MG63 (cell line): ENCODE data around the gene C2CD5. TPM values are rescaled to one million over a fixed set of nuclear protein-coding genes. Genes with fewer than 3 reads are reported as not detected.
A peak's percentile ranks its signal among the peaks of the same experiment; 100 is the strongest.
"Not testable (repeated sequence)": the region's sequence is repeated elsewhere in the genome, so short reads cannot be mapped to it uniquely, and the experiment has no call there.

Experiments
- DNase-seq: peaks from one replicate; pipeline ENCODE4 v3.0.0-alpha.2; 2020
- H3K27me3 ChIP-seq: fragments of 250-450 bp; sonication (Bioruptor Pico); 2 replicates; pipeline ENCODE4 v1.5.1; 2020; ENCODE audit warnings: mild to moderate bottlenecking, moderate library complexity
- H3K36me3 ChIP-seq: fragments of 250-450 bp; sonication (Bioruptor Pico); 2 replicates; pipeline ENCODE4 v1.5.1; 2020; ENCODE audit warnings: mild to moderate bottlenecking, moderate library complexity
- H3K4me3 ChIP-seq: fragments of 250-450 bp; sonication (Bioruptor Pico); 2 replicates; pipeline ENCODE4 v1.5.1; 2020; ENCODE audit warnings: mild to moderate bottlenecking, moderate library complexity
- H3K9me3 ChIP-seq: fragments of 250-450 bp; sonication (Bioruptor Pico); 2 replicates; pipeline ENCODE4 v1.5.1; 2020; ENCODE audit warnings: mild to moderate bottlenecking, moderate library complexity
- total RNA-seq: library from RNA; depleted of rRNA; stranded (reverse); fragments of >200 nt; shearing (Covaris generic); gene quantifications from 2 replicates; pipeline ENCODE4 v1.2.3, GENCODE V29; 2014; ENCODE audit warnings: low replicate concordance

Gene C2CD5
- total RNA-seq, 1 experiment from 2014 or later = 13.1 TPM

GRCh38 chr12:22518060-22518719 lies 26.2 kb downstream of the C2CD5 start:
- Histone ChIP-seq H3K4me3 (no peak overlapping the region), H3K36me3 (no peaks in the 10 kb centered on the region; the same call in 1 of the 2 replicates)

DNA sequence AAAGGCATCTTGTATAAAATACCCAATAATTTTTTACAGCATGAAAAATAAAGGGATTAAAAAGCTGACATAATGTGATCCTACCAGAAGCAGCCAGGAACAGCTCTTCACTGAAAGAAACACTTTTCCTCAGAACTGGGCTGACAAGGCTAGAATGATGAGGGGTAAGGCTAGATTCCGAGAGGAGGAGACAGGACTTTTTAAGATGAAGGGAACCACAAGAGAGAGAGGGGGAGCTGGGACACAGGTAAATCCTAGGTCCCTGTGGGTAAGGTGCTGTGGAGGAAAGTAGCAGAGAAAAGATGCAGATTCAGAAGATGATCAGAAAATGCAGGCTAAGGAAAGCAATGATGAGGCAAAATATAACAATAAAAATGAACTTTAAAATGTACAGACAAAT lies 29.5 kb downstream of the C2CD5 start:
- no peak overlapping the region for H3K4me3 ChIP-seq
- H3K9me3 ChIP-seq = no peaks in the 10 kb centered on the region

More at GRCh38 chr12:22518060-22518719, 26.2 kb downstream of the C2CD5 start:
- H3K9me3 ChIP-seq = no peaks in the 10 kb centered on the region
- H3K27me3 ChIP-seq = no peaks in the 10 kb centered on the region
- DNase-seq = peak; percentile 26

GRCh38 chr12:22505826-22506225 lies 38.5 kb downstream of the C2CD5 start:
- no peak overlapping the region for H3K4me3 ChIP-seq
- H3K9me3 ChIP-seq = no peaks in the 10 kb centered on the region
- peaks cover 3% of the 10 kb centered on the region; the same call in 1 of the 2 replicates for H3K36me3 ChIP-seq
- H3K27me3 ChIP-seq = no peaks in the 10 kb centered on the region
- DNase-seq = no peak

More for the DNA sequence above, 29.5 kb downstream of the C2CD5 start:
- DNase-seq = no peak
- Histone ChIP-seq H3K27me3 (no peaks in the 10 kb centered on the region), H3K36me3 (no peaks in the 10 kb centered on the region; the same call in 1 of the 2 replicates)

GRCh38 chr12:22500100-22500499 lies 44.2 kb downstream of the C2CD5 start:
- Histone ChIP-seq H3K27me3 (no peaks in the 10 kb centered on the region), H3K9me3 (no peaks in the 10 kb centered on the region), H3K36me3 (no peaks in the 10 kb centered on the region; the same call in 1 of the 2 replicates), H3K4me3 (no peak overlapping the region)
- DNase-seq = no peak

DNA sequence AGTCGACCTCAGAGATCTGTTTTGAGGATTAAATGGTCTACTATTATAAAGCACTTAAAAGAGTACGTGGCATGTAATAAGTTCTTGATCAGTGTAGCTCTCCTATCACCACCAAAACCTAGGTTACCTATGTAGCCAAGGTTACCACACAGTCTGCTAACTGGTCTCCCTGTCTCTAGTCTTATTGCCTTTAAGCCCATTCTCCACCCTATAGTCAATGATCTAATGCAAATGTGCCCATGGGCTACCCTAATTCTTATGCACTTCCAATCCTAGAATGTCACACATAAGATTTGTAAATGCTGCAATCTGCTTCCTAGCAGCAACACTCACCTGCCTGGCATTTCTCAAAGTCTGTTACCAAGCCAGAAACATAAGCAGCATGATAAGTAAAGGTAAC lies 44.9 kb downstream of the C2CD5 start:
- DNase-seq = no peak
- Histone ChIP-seq H3K4me3 (no peak overlapping the region), H3K36me3 (no peaks in the 10 kb centered on the region; the same call in 1 of the 2 replicates), H3K27me3 (no peaks in the 10 kb centered on the region), H3K9me3 (no peaks in the 10 kb centered on the region)

- peaks cover 4% of the 10 kb centered on the region; the same call in 1 of the 2 replicates for H3K36me3 ChIP-seq
- no peak overlapping the region for H3K4me3 ChIP-seq
- no peak for DNase-seq
- H3K9me3 ChIP-seq = no peaks in the 10 kb centered on the region
- no peaks in the 10 kb centered on the region for H3K27me3 ChIP-seq
These were observed 50.0 kb downstream of the C2CD5 start for GRCh38 chr12:22494319-22494718.

GRCh38 chr12:22491034-22491433 lies 53.3 kb downstream of the C2CD5 start:
- Histone ChIP-seq H3K9me3 (no peaks in the 10 kb centered on the region), H3K27me3 (no peaks in the 10 kb centered on the region), H3K4me3 (no peak overlapping the region), H3K36me3 (peaks cover 6% of the 10 kb centered on the region)
- no peak for DNase-seq

- no peak for DNase-seq
- H3K9me3 ChIP-seq = no peaks in the 10 kb centered on the region
- peaks cover 19% of the 10 kb centered on the region for H3K36me3 ChIP-seq
- H3K4me3 ChIP-seq = no peak overlapping the region
- no peaks in the 10 kb centered on the region for H3K27me3 ChIP-seq
These were observed 55.9 kb downstream of the C2CD5 start for GRCh38 chr12:22488478-22488877.

DNA sequence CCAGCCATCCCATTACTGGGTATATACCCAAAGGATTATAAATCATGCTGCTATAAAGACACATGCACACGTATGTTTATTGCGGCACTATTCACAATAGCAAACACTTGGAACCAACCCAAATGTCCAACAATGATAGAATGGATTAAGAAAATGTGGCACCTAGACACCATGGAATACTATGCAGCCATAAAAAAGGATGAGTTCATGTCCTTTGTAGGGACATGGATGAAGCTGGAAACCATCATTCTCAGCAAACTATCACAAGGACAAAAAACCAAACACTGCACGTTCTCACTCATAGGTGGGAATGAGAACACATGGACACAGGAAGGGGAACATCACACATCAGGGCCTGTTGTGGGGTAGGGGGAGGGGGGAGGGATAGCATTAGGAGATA lies 56.7 kb downstream of the C2CD5 start:
- peaks cover 18% of the 10 kb centered on the region for H3K36me3 ChIP-seq
- not testable (repeated sequence) for DNase-seq, H3K27me3 ChIP-seq, H3K4me3 ChIP-seq, H3K9me3 ChIP-seq

DNA sequence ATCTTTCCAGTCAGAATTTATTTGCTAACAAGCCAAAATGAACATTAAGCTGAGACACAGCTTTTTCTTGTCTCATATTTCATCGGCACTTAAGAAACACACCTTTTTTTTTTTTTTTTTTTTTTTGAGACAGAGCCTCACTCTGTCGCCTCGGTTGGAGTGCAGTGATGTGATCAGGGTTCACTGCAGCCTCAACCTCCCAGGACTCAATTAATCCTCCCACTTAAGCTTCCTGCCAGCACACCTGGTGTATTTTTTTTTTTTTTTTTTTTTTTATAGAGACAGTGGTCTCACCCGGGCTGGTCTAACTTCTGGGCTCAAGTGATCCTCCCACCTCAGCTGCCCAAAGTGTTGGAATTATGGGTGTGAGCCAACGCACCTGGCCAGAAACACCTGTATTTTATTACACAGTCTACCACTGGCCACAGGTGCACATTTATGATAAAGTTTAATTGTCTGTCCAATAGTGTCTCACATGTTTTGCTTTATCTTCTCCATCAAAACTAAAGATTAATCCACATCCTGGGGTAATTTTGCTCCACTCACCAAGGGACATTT lies 62.7 kb downstream of the C2CD5 start:
- no peaks in the 10 kb centered on the region for H3K9me3 ChIP-seq
- no peak overlapping the region for H3K4me3 ChIP-seq
- H3K36me3 ChIP-seq = peaks cover 14% of the 10 kb centered on the region
- H3K27me3 ChIP-seq = no peaks in the 10 kb centered on the region
- DNase-seq = no peak

DNA sequence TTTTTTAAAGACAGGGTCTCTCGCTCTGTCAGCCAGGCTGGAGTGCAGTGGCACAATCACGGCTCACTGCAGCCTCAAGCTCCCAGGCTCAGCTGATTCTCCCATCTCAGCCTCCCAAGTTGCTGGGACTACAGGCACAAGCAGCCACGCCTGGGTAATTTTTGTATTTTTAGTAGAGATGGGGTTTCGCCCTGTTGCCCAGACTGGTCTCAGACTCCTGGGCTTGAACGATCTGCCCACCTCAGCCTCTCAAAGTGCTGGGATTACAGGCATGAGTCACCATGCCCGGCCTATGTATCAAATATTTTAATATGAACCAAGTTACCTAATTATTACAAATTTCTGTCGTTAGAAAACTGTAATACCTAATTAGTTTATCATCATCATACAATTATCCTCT lies 63.5 kb downstream of the C2CD5 start:
- H3K27me3 ChIP-seq, H3K9me3 ChIP-seq, DNase-seq, H3K4me3 ChIP-seq: not testable (repeated sequence)
- peaks cover 16% of the 10 kb centered on the region for H3K36me3 ChIP-seq

DNA sequence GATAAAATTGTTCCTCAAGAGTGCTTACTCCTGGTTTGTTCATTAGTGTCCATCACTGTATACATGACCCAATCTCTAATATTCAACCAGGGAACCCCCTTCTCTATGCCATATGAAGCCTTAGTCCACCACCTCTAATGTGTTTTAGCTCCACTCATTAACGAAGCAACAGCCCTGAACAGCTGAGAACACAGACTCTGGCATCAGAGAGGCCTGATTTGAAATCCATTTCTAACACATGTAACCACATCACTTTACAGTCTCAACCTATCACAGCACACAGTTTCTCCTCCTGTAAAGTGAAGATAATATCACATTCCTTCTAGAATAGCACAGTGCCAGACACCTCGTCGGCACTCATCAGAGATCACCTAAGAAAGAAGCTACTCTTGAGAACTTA lies 64.3 kb downstream of the C2CD5 start:
- no peak for DNase-seq
- Histone ChIP-seq H3K36me3 (peaks cover 15% of the 10 kb centered on the region), H3K27me3 (no peaks in the 10 kb centered on the region), H3K4me3 (no peak overlapping the region), H3K9me3 (no peaks in the 10 kb centered on the region)

GRCh38 chr12:22477894-22478287 lies 66.5 kb downstream of the C2CD5 start:
- Histone ChIP-seq H3K27me3 (no peaks in the 10 kb centered on the region), H3K4me3 (no peak overlapping the region)

DNA sequence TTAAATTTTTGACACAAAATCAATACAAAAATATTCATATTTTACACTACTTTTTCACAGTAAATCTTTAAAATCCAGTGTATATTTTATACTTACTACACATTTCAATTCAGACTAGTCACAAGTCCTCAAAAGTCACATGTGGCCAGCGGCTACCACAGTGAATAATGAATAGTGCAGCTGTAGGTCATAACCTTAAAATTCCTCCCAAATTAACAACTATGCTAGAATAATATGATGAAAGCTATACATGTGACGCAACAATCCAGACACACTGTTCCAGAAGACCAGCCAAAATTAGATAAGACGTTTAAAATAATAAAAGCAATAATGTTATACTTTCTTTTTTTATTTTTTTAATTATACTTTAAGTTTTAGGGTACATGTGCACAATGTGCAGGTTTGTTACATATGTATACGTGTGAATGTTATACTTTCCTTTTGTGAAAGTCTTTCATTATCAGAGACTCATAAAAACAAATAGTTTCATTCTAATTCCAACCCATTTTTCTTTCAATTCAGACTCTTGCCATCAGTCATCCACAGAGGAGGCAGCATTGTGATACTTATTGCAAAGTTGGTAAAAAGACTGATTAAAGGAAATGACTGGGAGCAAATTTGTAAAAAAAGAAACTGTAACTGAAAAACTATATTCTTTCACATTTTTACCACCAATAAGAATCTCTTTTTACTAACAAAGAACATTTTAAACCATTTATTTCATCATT lies 67.0 kb downstream of the C2CD5 start:
- no peaks in the 10 kb centered on the region for H3K27me3 ChIP-seq
- DNase-seq = no peak
- H3K36me3 ChIP-seq = peaks cover 2% of the 10 kb centered on the region; the same call in 1 of the 2 replicates
- H3K4me3 ChIP-seq = no peak overlapping the region
- H3K9me3 ChIP-seq = no peaks in the 10 kb centered on the region

More at GRCh38 chr12:22477894-22478287, 66.5 kb downstream of the C2CD5 start:
- Histone ChIP-seq H3K36me3 (peaks cover 2% of the 10 kb centered on the region; the same call in 1 of the 2 replicates), H3K9me3 (no peaks in the 10 kb centered on the region)
- DNase-seq = no peak

DNA sequence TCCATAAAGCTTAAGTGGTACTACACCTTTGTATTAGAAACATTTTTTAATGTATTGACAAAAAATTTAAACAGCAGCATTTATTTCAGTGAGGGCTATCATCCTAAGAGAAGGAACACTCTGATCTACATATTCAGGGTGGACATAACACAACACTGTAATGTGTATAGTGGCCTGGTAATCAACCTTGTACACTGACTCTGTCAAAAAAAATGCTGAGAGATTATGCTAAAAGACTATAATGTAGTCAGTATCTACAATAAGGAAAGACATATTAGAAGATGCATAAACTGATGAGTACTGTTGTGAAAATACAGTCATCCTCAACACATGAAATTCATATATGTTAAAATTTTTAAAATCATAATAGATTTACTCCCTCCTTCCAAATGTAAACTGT lies 68.2 kb downstream of the C2CD5 start:
- DNase-seq = no peak
- Histone ChIP-seq H3K9me3 (no peaks in the 10 kb centered on the region), H3K27me3 (no peaks in the 10 kb centered on the region), H3K4me3 (no peak overlapping the region), H3K36me3 (peaks cover 2% of the 10 kb centered on the region; the same call in 1 of the 2 replicates)

DNA sequence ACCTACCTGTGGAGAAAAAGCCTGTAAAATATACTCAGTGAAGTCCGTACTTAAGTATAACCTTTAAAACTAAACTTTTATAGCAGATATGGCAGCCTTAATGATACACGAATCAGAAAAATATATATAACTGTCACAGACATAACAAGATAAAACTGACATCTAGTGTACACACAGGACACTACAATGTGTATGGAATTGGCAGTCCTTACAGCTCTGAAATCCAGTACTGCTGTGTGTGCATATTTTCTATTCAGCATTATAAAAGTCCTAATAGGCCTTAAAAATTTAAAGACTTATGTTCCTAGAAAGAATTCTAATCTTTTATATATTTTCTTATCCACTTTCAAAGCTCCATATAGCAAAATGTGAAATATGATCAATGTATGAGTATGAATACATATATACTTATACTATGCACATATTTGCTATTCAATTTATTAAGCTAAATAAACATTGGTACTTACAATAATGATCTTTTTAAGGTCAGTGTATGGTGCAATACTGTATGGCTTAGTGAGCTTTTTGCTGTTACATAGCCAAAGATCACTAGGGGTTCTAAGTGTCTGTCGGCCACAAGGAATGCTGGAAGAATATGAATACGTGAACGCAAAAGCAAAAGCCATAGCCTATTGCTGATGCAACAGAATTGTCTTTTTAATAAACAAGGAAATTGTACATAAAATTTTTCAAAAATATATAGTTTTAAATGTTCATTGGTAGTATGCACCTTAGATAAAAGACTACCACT lies 69.2 kb downstream of the C2CD5 start:
- no peak overlapping the region for H3K4me3 ChIP-seq
- H3K9me3 ChIP-seq = no peaks in the 10 kb centered on the region
- DNase-seq = no peak

GRCh38 chr12:22473212-22473611 lies 71.1 kb downstream of the C2CD5 start:
- Histone ChIP-seq H3K36me3 (peaks cover 13% of the 10 kb centered on the region; the same call in 1 of the 2 replicates), H3K4me3 (no peak overlapping the region), H3K27me3 (no peaks in the 10 kb centered on the region), H3K9me3 (no peaks in the 10 kb centered on the region)
- no peak for DNase-seq

More for the DNA sequence above, 69.2 kb downstream of the C2CD5 start:
- Histone ChIP-seq H3K36me3 (peaks cover 7% of the 10 kb centered on the region; the same call in 1 of the 2 replicates), H3K27me3 (no peaks in the 10 kb centered on the region)
